SHP77 treated with DMSO at 0.1 percent for 48 hours (cell line): ENCODE data around the gene HCFC2.
"Not testable (repeated sequence)": the region's sequence is repeated elsewhere in the genome, so short reads cannot be mapped to it uniquely, and the experiment has no call there.

ENCODE experiments used
- DNase-seq: peaks from one replicate; lab custom pipeline; 2025; lab: John Stamatoyannopoulos, UW

Gene HCFC2

DNA sequence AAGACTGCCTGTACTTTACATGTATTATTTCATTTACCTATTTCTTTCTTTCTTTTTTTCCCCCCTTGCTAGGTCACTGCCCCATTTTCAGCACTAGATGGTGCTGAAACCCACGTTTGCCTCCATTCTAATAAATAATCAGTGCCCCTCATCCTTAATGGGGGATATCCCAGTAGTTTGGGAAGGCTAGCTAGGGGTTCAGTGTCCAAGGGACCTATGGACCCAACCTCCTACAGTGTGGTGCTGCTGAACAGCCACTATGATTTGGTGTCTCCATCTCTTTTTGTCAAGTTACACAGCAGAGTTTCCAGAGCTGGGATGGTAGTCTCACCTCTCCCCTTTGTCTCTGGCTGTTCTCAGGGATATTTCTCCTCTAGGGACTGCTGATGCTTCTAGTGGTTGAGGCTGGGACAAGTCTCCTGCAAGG, 6.5 kb upstream of the HCFC2 start:
- DNase-seq = peak; percentile 9

DNA sequence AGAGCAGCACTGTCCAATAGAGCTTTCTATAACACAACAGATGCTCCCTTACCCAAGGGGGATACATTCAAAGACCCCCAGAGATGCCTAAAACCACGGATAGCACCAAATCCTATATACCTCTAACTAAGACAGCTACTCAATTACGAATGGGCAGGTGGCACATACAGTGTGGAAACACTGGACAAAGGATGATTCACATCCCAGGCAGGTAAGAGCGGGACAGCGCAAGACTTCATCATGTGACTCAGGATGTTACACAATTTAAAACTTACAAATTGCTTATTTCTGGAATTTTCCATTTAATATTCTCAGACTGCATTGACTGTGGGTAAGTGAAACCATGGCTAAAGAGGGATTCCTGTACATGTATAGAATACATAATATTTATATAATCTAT, 5.5 kb upstream of the HCFC2 start:
- DNase-seq = no peak

DNA sequence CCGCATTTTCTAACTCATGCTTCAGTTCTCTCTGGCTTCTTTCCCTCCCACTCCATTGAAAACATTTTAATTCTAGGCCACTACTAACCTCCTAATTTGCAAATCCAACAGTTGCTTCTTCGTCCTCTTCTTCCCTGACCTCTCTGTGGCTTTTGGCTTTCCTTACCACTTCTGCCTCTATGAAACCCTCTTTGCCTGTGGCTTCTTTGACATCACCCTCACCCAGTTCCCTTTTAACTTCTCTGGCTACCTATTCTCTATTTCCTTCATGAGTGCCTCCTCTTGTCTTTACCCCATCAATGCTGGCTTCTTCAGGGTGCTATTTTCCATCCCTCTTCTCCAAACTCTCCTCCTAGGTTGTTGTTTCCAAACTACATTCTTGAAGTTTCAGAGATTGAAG, 4.4 kb upstream of the HCFC2 start:
- DNase-seq = no peak

GRCh38 chr12:104060791-104061190, 3.5 kb upstream of the HCFC2 start:
- no peak for DNase-seq

- no peak for DNase-seq
Measured at GRCh38 chr12:104063712-104064030, 660 bp upstream of the HCFC2 start.

- DNase-seq = no peak
Measured at GRCh38 chr12:104064842-104065427, 604 bp downstream of the HCFC2 start.

DNA sequence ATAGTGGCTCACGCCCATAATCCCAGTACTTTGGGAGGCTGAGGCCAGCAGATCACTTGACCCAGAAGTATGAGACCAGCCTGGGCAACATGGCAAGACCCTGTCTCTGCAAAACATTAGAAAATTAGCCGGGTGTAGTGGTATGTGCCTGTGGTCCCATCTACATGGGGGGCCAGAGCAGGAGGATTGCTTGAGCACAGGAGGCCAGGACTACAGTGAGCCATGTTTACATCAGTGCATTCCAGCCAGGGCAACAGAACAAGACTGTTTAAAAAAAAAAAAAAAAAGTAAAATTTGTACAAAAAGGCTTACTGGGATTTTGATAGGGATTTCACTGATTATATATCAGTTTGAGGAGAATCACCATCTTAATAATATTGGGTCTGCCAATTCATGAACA, 7.8 kb downstream of the HCFC2 start:
- DNase-seq = no peak

DNA sequence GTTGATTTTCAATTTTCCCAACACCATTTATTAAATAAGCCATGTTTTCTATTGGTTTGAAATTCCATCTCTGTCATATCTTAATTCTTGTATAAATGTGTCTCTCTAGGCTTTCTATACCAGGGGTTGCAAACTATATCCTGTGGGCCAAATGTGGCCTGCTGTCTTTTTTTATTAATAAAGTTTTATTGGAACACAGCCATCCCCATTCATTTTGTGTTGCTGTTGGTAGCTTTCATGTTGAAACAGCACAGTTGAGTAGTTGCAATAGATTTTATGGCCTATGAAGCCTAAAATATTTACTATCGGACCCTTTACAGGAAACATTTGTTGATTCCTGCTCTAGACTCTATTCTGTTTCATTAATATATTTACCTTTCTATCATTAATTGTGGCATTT, 9.4 kb downstream of the HCFC2 start:
- DNase-seq = no peak

GRCh38 chr12:104079024-104079423, 14.7 kb downstream of the HCFC2 start:
- no peak for DNase-seq

DNA sequence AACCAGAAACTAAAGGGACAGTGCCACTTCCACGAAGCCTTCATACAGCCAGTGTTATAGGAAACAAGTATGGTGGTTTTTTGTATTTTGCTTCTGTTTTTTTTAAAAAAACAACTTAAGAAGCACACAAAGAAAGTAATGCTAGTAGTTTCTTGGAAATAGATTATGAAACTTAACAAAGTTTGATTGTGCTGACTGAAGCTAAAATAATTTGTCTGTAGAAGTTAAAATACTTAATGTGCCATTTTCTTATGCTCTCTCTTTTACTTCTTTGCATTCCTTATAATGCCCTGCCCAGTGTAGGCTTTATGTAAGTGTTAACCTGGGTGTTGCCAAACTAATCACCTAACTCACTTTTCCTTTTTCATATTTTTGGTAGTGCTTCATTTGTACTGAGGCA, 16.4 kb downstream of the HCFC2 start:
- no peak for DNase-seq

GRCh38 chr12:104083769-104084475, 19.6 kb downstream of the HCFC2 start:
- no peak for DNase-seq

- DNase-seq = no peak
Measured at GRCh38 chr12:104090685-104091084, 26.4 kb downstream of the HCFC2 start.

DNA sequence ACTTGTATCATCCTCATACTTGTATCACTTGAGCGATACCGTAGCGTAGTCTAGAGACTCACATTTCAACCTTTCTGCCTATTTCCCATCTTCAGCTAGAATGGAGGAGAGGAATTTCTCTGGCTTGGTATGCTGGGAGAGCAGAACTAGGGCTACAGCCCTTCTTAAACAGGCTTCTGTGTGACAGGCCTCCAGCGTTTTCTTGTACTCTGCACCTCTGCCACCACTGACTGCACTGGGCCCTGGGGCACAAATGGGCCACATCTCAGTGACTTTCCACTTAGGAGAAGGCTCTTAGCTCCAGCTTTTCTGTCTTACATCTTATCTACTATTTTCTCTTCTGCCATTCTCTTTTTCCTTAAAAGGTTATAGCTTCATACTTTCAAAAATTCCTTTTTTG, 26.8 kb downstream of the HCFC2 start:
- no peak for DNase-seq

- DNase-seq = no peak
Measured at GRCh38 chr12:104094284-104094683, 30.0 kb downstream of the HCFC2 start.

GRCh38 chr12:104095289-104095688, 31.0 kb downstream of the HCFC2 start:
- no peak for DNase-seq

GRCh38 chr12:104097954-104098353, 33.6 kb downstream of the HCFC2 start:
- no peak for DNase-seq

GRCh38 chr12:104105461-104105860, 41.1 kb downstream of the HCFC2 start:
- no peak for DNase-seq

GRCh38 chr12:104106965-104107364, 42.6 kb downstream of the HCFC2 start:
- no peak for DNase-seq

GRCh38 chr12:104108755-104109445, 44.6 kb downstream of the HCFC2 start:
- DNase-seq = peak; percentile 32

DNA sequence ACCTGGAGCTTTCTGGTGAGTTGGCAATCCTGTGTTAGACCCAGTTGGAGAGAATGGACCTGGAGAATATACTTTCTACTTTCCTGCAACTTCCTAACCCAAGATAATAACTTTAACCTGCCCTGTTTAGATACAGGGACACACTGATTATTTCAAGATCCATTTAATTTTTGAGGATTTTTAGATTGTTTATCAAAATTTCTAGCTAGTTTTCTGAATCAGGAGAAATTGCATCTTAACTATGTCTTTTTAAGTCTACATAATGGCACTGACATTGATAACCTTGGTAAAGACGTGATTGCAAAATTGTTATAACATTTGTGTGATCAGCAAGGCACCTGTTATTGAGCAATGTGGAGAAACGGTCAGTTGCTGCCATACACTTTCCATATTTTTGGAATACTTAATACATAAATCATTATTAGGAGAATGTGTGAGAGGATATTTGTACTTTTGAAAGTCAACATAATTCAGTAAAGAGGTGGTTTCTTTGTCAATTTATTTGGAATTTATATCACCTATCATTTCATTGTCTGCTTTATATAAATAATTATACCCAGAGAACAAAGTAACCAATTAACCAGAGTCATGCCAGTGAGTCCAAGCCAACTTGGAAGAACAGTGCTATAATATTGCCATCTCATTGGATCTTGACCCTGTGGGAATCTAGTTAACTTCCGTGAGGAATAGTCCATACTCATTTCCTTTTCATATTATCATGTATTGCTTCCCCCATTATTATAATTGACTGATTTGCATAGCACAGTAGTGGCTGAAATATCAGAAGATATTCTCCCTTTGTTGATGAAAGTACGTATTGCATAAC, 45.3 kb downstream of the HCFC2 start:
- DNase-seq = no peak

DNA sequence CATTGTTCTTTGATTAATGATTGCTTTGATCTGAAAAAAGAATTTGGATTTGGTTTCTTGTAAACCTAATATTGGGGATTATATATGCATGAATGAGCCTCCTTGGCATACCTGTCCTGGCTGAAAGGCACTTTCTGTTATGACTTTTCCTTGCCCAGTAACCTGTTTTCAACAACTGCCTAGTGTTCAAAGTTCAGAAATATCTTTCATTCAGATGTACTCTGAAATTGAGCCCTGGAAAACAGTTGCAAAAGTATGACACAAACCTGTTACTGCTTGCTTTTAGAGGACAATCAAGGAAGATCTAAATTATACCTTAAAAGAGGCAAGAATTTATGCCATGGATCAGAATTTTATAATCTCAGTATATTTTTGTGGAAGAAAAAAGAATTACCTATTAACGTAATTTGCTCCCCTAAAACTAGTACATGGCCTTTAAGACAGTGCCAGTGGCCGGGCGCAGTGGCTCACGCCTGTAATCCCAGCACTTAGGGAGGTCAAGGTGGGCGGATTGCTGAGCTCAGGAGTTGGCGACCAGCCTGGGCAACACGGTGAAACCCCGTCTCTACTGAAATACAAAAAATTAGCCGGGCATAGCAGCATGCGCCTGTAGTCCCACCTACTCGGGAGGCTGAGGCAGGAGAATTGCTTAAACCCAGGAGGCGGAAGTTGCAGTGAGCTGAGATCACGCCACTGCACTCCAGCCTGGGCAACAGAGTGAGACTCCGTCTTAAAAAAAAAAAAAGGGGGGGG, 50.7 kb downstream of the HCFC2 start:
- DNase-seq = not testable (repeated sequence)

GRCh38 chr12:104115587-104115975, 51.2 kb downstream of the HCFC2 start:
- no peak for DNase-seq
